ENCODE measurements around the gene CEP104. TPM values are rescaled to one million over a fixed set of nuclear protein-coding genes. Genes with fewer than 3 reads are reported as not detected.
A peak's percentile ranks its signal among the peaks of the same experiment; 100 is the strongest.

The CEP104 gene
- total and polyA plus RNA-seq, 9 of the 15 experiments (the other 6 are each of a cell fraction or from before 2014, with no cell fraction given), result 11.2 to 63.4 (median 42.6) TPM

- TF ChIP-seq ZNF79 (CRISPR knock-in tag; IDR thresholded peaks at IDR 0.05; ENCODE audit: low read depth) (0 out of 2 replicates have a peak, but pooled peaks have one; percentile 25), NR4A1 (CRISPR knock-in tag; IDR thresholded peaks at IDR 0.05) (no peak), NR4A1 (tag; IDR thresholded peaks at IDR 0.05) (peak; percentile 66; the same call in 1 of the 2 replicates), ZNF445 (CRISPR knock-in tag; IDR thresholded peaks at IDR 0.05; ENCODE audit: low read depth) (no peak), CXXC5 (CRISPR knock-in tag; IDR thresholded peaks at IDR 0.05) (peak; percentile 57), PRDM10 (IDR thresholded peaks at IDR 0.05; ENCODE audit: partially characterized antibody) (peak; percentile 25), SMARCA4 (IDR thresholded peaks at IDR 0.05) (peak; percentile 45; the same call in 1 of the 2 replicates), HIVEP1 (CRISPR knock-in tag; IDR thresholded peaks at IDR 0.05) (no peak), MAX (CRISPR knock-in tag; IDR thresholded peaks at IDR 0.05) (peak; percentile 65), ZBTB49 (CRISPR knock-in tag; IDR thresholded peaks at IDR 0.05; ENCODE audit: borderline replicate concordance) (no peak), ASH1L (IDR thresholded peaks at IDR 0.05; ENCODE audit: borderline replicate concordance, low read depth, partially characterized antibody) (no peak), L3MBTL2 (IDR thresholded peaks at IDR 0.05) (peak; percentile 86), MTA1 (IDR thresholded peaks at IDR 0.05; ENCODE audit: borderline replicate concordance) (0 out of 2 replicates have a peak, but pooled peaks have one; percentile 14), FOXJ2 (tag; IDR thresholded peaks at IDR 0.05) (no peak), ZNF589 (CRISPR knock-in tag; IDR thresholded peaks at IDR 0.05; ENCODE audit: low read depth) (peak; percentile 94), KDM5B (IDR thresholded peaks at IDR 0.05; ENCODE audit: insufficient replicate concordance, low read depth, low read length) (peak; percentile 54), TRIM28 (IDR thresholded peaks at IDR 0.05) (0 out of 2 replicates have a peak, but pooled peaks have one; percentile 16), ZNF239 (CRISPR knock-in tag; IDR thresholded peaks at IDR 0.05) (no peak), ZBTB2 (IDR thresholded peaks at IDR 0.05) (0 out of 2 replicates have a peak, but pooled peaks have one; percentile 15)
These were observed 52.9 kb downstream of the CEP104 start (continued) for GRCh38 chr1:3803905-3804626.
